KMS-11 (cell line): ENCODE measurements around the gene RBMS3.

Experiments
- H2AFZ ChIP-seq: fragments of 200-600 bp; sonication (generic); 2 replicates; pipeline ENCODE4 v1.6.1; 2016; ENCODE audit warnings: antibody characterized with exemption, mixed run types, low read depth
- H3K27ac ChIP-seq: fragments of 200-600 bp; sonication (generic); 2 replicates; pipeline ENCODE4 v1.6.1; 2016; ENCODE audit warnings: mild to moderate bottlenecking, mixed run types
- H3K27me3 ChIP-seq: fragments of 200-600 bp; sonication (generic); 2 replicates; pipeline ENCODE4 v1.6.1; 2017; ENCODE audit warnings: mild to moderate bottlenecking, low read depth, mixed run types, moderate library complexity; ENCODE audit not compliant: insufficient read depth
- H3K36me3 ChIP-seq: fragments of 200-600 bp; sonication (generic); 2 replicates; pipeline ENCODE4 v1.6.1; 2017; ENCODE audit warnings: mild to moderate bottlenecking, mixed run types; ENCODE audit not compliant: insufficient read depth
- H3K4me1 ChIP-seq: fragments of 200-600 bp; sonication (generic); 2 replicates; pipeline ENCODE4 v1.6.1; 2016; ENCODE audit warnings: mild to moderate bottlenecking, low read depth, mixed run types; ENCODE audit not compliant: poor library complexity, severe bottlenecking
- H3K4me2 ChIP-seq: fragments of 200-600 bp; sonication (generic); 2 replicates; pipeline ENCODE4 v1.7.0; 2016; ENCODE audit warnings: mild to moderate bottlenecking, mixed run types
- H3K4me3 ChIP-seq: fragments of 200-600 bp; sonication (generic); IDR thresholded peaks from 2 replicates; pipeline ENCODE4 v1.6.1; 2017; ENCODE audit warnings: low read depth, low read length, mixed read lengths; ENCODE audit not compliant: insufficient read depth
- H3K79me2 ChIP-seq: fragments of 200-600 bp; sonication (generic); 2 replicates; pipeline ENCODE4 v1.6.1; 2016; ENCODE audit warnings: low read depth, mixed run types; ENCODE audit not compliant: insufficient read depth
- H3K9ac ChIP-seq: fragments of 200-600 bp; sonication (generic); 2 replicates; pipeline ENCODE4 v1.6.1; 2016; ENCODE audit warnings: mild to moderate bottlenecking, mixed run types
- H4K20me1 ChIP-seq: fragments of 200-600 bp; sonication (generic); 2 replicates; pipeline ENCODE4 v1.6.1; 2016; ENCODE audit warnings: mild to moderate bottlenecking, mixed run types; ENCODE audit not compliant: insufficient read depth
- CTCF ChIP-seq: fragments of 200-600 bp; sonication (generic); conservative IDR thresholded peaks from 2 replicates; pipeline ENCODE4 v1.6.1; 2017; ENCODE audit warnings: low read depth, mild to moderate bottlenecking, antibody characterized with exemption, low read length, moderate library complexity, mixed read lengths

Gene RBMS3

GRCh38 chr3:30011237-30011803 is 730.4 kb downstream of the RBMS3 start:
- Histone ChIP-seq H3K79me2 (no peaks in the 10 kb centered on the region), H3K4me2 (no peak overlapping the region), H3K27ac (no peak overlapping the region), H4K20me1 (no peaks in the 10 kb centered on the region), H3K4me1 (no peaks in the 10 kb centered on the region), H3K9ac (no peak overlapping the region), H2AFZ (no peak overlapping the region), H3K4me3 (no peak overlapping the region), H3K36me3 (no peaks in the 10 kb centered on the region), H3K27me3 (no peaks in the 10 kb centered on the region)
- TF ChIP-seq CTCF, result no peak

- TF ChIP-seq CTCF, result peak; percentile 68
- H2AFZ ChIP-seq, result no peak overlapping the region
- H3K36me3 ChIP-seq, result no peaks in the 10 kb centered on the region
- no peaks in the 10 kb centered on the region for H3K27me3 ChIP-seq
- no peak overlapping the region for H3K4me2 ChIP-seq
- no peak overlapping the region for H3K4me3 ChIP-seq
- no peak overlapping the region for H3K27ac ChIP-seq
- H4K20me1 ChIP-seq, result no peaks in the 10 kb centered on the region
- H3K9ac ChIP-seq, result no peak overlapping the region
- no peaks in the 10 kb centered on the region for H3K4me1 ChIP-seq
- no peaks in the 10 kb centered on the region for H3K79me2 ChIP-seq
These were observed 732.2 kb downstream of the RBMS3 start for GRCh38 chr3:30012941-30013543.

GRCh38 chr3:30017901-30018300 is 737.0 kb downstream of the RBMS3 start:
- Histone ChIP-seq H3K9ac (no peak overlapping the region), H3K27ac (no peak overlapping the region), H3K4me2 (no peak overlapping the region), H3K36me3 (no peaks in the 10 kb centered on the region), H4K20me1 (no peaks in the 10 kb centered on the region), H3K79me2 (no peaks in the 10 kb centered on the region), H3K4me1 (no peaks in the 10 kb centered on the region), H3K27me3 (no peaks in the 10 kb centered on the region), H3K4me3 (no peak overlapping the region), H2AFZ (no peak overlapping the region)
- no peak for TF ChIP-seq CTCF

GRCh38 chr3:30020380-30020779 is 739.5 kb downstream of the RBMS3 start:
- no peaks in the 10 kb centered on the region for H3K36me3 ChIP-seq
- no peak overlapping the region for H2AFZ ChIP-seq
- H3K4me2 ChIP-seq, result no peak overlapping the region
- H3K4me3 ChIP-seq, result no peak overlapping the region
- no peaks in the 10 kb centered on the region for H3K79me2 ChIP-seq
- H4K20me1 ChIP-seq, result no peaks in the 10 kb centered on the region
- H3K9ac ChIP-seq, result no peak overlapping the region
- TF ChIP-seq CTCF, result no peak
- H3K27me3 ChIP-seq, result no peaks in the 10 kb centered on the region
- no peaks in the 10 kb centered on the region for H3K4me1 ChIP-seq
- no peak overlapping the region for H3K27ac ChIP-seq
